ENCODE measurements around the gene CNPY4.
"Not testable (repeated sequence)": the region's sequence is repeated elsewhere in the genome, so short reads cannot be mapped to it uniquely, and the experiment has no call there.

CNPY4 gene

DNA sequence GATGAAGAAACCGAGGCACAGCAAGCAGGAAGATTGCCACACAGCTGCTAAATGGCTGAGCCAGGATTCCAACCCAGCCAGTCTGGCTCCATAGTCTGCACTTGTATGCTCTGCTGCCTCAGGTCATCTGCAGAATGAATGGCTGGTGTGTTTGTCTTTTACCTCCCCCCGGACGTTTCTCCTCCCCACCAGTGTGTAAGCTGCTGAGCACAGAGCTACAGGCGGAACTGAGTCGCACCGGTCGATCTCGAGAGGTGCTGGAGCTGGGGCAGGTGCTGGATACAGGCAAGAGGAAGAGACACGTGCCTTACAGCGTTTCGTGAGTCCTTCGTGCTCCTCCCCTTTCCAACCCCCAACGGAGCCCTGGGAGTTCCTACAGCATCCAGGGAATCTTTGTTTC lies 2.6 kb downstream of the CNPY4 start:
- FAIRE-seq: no peak

DNA sequence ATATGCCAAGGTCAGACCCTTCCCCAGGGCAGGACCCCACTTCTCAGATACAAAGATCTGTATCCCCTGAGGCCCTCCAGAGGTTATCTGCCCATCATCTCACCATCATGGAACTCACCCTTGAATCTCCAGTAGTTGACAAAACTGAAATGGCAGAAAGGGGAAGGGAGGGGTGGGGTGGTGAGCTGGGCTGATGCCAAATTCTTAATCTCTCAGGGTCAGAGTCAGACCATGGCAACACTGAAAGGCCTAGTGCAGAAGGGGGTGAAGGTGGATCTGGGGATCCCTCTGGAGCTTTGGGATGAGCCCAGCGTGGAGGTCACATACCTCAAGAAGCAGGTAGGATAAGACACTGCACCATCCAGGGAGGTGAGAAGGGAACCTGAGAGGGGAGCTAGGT lies 3.1 kb downstream of the CNPY4 start:
- no peak for FAIRE-seq

DNA sequence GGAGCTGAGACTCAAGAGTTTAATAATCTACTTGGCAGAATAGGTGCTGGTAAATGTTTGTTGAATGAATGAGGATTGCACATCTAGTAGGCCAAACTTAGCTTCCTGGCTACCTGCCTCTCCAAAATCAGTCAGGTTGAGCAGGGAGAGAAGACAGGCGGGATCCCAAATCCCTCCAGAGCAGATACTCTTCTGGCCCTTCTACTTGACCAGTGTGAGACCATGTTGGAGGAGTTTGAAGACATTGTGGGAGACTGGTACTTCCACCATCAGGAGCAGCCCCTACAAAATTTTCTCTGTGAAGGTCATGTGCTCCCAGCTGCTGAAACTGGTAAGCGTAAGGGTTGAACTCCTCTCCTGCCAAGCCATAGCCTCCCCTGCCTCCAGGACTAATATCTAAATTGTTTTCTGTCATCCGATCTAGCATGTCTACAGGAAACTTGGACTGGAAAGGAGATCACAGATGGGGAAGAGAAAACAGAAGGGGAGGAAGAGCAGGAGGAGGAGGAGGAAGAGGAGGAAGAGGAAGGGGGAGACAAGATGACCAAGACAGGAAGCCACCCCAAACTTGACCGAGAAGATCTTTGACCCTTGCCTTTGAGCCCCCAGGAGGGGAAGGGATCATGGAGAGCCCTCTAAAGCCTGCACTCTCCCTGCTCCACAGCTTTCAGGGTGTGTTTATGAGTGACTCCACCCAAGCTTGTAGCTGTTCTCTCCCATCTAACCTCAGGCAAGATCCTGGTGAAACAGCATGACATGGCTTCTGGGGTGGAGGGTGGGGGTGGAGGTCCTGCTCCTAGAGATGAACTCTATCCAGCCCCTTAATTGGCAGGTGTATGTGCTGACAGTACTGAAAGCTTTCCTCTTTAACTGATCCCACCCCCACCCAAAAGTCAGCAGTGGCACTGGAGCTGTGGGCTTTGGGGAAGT lies 5.1 kb downstream of the CNPY4 start:
- no peak for FAIRE-seq

DNA sequence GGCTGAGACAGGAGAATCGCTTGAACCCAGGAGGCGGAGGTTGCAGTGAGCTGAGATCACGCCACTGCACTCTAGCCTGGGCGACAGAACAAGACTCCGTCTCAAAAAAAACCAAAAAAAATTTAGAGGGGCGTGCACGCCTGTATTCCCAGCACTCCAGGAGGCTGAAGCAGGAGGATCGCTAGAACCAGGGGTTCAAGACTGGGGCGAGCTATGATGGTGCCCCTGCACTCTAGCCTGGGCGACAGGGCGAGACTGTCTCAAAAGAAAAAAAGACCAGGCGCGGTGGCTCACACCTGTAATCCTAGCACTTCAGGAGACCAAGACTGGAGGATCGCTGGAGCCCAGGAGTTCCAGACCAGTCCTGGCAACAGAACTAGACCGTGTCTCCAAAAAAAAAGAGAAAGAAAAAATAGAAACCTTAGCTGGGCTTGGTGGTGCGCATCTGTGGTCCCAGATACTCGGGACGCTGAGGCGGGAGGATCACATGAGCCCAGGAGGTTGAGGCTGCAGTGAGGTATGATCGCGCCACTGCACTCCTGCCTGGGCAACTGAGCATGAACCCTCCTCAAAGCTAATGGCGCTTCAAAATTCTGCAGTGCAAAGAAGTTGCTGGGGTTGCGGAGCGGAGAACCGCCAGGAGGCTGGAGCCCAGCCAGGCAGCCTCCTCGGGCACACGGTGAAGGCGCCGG lies 7.0 kb downstream of the CNPY4 start:
- FAIRE-seq: no peak

DNA sequence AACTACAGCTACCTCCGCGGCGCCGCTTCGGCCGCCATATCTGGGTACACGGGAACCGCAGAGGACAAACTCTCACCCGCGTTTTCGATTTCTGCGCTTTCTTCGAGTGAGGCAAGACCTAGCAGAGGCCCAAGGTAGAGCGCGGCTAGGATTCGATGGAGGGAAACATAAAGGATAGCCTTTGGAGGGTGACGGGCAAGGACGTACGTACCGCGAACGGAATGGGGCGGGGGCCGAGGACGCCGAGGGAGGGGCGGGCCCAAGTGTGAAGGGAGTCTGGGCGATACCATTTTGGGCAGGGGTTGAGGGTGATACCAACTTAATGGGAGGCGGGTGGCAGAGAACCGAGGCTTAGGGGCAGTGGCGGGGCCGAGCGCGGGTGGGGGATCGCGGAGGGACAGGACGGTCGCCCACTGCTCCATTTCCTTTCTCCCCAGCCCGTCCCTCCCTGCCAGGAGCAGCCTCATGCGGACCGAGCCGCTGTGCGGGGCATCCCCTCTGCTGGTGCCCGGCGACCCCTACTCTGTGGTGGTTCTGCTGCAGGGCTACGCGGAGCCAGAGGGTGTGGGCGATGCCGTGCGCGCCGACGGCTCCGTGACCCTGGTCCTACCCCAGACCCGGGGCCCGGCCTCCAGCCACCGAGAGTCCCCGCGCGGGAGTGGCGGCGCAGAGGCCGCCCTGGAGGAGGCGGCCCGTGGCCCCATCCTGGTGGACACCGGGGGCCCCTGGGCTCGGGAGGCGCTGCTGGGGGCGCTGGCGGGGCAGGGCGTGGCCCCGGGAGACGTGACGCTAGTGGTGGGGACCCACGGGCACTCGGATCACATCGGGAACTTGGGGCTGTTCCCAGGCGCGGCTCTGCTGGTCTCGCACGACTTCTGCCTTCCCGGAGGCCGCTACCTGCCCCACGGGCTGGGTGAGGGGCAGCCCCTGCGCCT lies 7.8 kb downstream of the CNPY4 start, which contains the start of gene MBLAC1:
Gene MBLAC1 (plus strand): TSS at position 37 of the 935 bp plus-strand sequence. CDS start 429 bp downstream, at position 466.
- FAIRE-seq: no peak

DNA sequence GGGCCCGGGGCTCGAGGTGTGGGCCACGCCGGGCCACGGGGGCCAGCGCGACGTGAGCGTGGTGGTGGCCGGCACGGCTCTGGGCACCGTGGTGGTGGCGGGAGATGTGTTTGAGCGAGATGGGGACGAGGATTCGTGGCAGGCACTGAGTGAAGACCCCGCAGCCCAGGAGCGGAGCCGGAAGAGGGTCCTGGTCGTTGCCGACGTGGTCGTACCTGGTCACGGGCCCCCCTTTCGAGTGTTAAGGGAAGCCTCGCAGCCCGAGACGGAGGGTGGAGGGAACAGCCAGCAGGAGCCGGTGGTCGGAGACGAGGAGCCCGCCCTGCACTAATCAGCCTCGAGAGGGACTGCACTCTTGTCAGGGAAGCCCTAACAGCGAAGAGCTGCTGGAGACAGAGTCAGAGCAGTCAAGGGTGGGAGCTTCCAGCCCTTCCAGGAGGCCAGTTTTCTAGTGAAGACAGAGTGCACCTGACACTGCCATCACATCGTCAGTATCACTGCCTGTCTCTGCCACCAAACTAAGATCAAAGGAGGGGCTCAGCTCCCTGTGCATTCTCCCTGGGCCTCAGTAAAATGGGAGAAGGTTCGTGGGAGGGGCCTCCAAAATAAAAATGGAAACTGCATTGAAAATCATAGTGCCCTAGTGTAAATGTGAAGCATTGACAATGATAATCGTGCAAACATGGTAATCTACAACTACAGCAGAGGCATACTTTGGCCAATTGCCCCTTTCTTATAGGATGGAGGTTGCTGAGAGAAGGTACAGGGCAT lies 8.6 kb downstream of the CNPY4 start:
- FAIRE-seq: no peak

DNA sequence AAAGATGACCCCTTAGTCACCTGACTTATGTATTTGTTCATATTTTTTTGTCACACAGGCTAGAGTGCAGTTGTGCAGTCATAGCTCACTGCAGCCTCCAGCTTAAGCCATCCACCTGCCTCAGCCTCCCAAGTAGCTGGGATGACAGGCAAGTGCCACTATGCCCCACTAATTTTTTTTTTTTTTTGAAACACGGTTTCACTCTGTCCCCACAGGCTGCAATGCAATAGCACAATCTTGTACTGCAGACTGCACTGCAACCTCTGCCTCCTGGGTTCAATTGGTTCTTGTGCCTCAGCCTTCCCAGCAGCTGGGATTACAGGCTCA lies 9.2 kb downstream of the CNPY4 start:
- FAIRE-seq: no peak

DNA sequence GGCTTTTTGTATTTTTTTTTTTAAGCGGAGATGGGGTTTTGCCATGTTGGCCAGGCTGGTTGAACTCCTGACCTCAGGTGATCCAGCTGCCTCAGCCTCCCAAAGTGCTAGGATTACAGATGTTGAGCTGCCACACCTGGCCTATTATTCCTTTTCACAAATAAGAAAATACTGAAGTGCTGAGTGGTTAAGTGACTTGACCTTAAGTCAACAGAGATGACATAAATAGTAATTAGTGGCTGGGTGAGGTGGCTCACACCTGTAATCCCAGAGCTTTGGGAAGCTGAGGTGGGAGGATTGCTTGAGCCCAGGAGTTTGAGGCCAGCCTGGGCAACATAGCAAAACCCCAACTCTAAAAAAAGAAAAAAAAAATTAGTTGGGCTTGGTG lies 10.8 kb downstream of the CNPY4 start:
- FAIRE-seq: not testable (repeated sequence)

DNA sequence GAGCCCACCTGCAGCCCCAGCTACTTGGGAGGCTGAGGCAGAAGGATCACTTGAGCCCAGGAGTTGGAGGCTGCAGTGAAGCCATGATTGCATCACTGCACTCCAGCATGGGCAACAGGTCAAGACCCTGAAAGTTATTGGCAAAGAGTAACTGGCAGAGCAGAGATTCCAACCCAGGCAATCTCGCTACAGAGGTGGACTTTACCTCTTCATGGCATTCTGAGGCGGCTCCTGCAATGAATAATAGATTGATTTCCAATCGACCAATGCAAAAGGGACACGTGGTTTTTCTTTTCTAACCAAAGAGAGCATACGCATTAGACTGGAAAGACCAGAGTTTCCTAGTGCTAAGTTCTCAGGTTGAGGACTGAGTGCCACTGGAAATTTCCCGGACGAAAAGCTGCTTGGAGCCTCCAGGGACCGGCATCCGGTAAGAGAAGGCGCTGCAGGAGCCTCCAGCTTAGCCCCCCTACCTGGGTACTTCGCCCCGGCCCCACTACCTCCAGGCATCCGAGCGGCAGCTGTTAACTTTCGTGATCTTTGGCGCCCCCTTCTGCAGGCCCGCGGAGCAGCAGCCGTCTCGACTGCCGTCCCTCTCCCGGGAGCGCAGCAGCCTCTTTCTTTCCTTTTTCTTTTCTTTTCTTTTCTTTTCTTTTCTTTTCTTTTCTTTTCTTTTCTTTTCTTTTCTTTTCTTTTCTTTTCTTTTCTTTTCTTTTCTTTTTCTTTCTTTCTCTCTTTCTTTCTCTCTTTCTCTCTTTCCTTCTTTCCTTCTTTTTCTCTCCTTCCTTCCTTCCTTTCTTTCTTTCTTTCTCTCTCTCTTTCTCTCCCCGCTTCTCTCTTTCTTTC lies 11.4 kb downstream of the CNPY4 start:
- no peak for FAIRE-seq

DNA sequence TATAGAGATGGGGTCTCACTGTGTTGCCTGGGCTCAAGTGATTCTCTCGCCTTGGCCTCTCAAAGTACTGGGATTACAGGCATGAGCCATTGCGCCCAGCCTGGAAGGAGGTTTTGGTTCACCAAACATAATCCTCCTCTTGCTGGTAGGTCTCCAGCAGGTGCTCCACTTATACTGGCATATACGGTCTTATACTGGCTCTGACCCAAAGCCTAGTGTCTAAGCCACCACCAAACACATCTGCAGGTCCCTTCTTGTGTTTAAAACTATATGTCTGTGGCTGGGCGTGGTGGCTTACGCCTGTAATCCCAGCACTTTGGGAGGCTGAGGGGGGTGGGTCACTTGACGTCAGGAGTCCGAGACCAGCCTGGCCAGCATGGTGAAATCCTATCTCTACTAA lies 12.7 kb downstream of the CNPY4 start:
- no peak for FAIRE-seq

DNA sequence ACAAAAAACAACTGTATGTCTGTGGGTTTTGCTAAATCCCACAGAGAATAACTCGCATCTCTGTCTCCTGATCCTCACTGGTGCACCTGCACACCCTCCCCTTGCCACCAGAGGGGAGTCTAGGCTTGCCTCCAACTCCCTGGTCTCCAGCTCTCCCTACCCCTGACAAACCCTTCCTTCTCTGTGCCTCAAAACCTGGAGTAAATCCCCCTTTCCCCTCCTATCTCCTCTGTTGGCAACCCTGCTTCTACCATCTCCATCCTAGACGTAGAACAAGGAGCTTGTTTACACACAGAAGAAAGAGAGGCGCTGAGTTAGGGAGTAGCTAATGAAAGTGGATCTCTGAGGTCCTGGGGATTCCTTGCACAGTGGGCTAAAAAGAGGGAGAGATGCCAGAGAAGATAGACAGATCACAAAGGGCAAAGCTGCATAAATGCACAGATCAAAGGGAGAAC lies 13.3 kb downstream of the CNPY4 start:
- FAIRE-seq: no peak

DNA sequence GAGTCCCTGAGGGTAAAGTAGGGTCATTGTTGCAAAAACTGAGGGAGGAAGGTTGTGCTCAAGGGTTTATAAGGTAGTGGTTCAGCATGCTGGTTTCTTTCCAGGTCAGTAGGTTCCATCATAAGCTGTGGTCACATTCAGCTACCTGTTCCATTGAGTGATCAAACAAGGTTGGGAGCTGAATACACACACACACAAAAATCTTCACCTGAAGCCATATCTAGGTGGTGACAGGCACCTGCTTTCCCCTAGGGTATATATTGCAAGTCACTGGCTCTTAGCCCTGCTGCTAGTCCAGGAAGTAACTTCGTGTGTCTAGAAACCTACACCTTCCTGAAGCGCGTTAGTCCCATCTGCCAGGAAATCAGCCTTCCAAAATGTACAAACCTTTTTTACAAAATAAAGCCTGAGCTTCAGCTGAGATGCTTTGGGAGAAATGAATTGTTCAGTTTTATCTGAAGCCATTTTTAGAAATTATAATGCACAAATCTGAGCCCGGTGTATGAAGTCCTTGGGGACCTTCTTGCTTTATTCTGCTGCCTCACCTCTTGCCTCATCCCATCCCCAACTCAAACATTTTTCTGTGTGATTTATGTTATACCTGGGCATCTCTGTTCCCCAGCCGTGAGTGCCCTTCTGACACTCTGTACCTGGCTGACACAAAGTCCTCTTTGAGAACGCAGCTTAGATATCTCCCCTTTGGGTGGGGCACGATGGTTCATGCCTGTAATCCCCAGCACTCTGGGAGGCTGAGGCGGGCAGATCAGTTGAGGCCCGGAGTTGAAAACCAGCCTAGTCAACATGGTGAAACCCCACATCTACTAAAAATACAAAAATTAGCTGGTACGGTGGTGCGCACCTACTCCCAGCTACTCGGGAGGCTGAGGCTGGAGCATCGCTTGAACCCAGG lies 18.7 kb downstream of the CNPY4 start:
- FAIRE-seq: no peak

DNA sequence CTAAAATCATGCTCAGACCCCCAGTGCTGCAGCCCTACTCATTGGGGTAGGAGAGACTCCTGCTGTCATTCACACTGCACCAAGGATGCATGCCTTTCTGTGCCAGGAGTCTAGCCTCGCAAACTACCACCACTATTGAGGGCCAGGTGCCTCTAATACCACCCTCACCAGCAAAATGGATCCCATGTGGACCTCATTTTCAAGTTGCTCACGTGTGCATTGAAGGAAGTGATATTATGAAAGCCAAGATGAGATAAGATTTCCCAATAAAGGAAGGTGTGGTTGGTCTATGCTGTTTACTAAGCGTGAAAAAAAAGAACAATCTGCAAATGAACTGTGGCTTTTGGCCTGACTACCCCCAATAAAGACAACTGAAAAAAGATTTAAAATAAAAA lies 22.1 kb downstream of the CNPY4 start:
- FAIRE-seq: no peak

DNA sequence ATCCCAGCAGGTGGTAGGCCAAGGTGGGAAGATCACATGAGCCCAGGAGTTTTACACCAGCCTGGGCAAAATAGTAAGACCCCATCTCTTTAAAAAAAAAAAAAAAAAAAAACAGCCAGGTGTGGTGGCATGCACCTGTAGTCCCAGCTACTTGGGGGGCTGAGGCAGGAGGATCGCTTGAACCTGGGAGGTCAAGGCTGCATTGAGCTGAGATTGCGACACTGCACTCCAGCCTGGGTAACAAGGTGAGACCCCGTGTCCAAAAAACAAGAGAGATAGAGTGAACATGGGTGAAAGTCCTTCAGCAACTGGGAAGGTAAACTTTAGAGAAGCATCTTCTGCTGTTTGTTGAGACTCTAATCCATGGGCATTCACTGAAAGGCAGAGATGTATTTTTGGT lies 23.0 kb downstream of the CNPY4 start:
- FAIRE-seq: no peak

DNA sequence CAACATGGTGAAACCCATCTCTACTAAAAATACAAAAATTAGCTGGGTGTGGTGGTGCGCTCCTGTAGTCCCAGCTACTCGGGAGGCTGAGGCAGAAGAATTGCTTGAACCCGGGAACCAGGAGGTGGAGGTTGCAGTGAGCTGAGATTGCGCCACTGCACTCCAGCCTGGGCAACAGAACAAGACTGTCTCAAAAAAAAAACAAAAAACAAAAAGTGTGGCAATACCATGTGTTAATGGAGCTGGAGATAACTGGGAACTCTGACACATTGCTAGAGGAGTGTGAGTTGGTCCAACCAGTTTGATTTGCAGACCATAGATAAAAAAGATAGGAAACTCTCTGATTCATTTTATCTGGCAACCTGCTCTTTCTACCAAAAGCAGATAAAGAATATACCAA lies 26.9 kb downstream of the CNPY4 start:
- FAIRE-seq: not testable (repeated sequence)

DNA sequence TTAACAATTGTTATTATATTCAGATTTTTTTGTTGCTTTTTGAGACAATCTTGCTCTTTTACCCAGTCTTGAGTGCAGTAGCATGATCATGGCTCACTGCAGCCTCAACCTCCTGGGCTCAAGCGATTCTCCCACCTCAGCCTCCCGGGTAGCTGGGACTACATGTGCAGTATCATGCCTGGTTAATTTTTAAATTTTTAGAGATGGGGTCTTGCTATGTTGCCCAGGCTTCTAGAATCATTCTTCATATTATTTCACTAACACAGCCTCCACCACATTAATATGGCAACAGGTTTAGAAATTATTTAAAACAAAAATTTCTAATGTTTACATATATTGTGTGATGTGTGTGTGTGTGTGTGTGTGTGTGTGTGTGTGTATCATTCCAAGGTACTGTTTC lies 27.8 kb downstream of the CNPY4 start:
- FAIRE-seq: no peak

DNA sequence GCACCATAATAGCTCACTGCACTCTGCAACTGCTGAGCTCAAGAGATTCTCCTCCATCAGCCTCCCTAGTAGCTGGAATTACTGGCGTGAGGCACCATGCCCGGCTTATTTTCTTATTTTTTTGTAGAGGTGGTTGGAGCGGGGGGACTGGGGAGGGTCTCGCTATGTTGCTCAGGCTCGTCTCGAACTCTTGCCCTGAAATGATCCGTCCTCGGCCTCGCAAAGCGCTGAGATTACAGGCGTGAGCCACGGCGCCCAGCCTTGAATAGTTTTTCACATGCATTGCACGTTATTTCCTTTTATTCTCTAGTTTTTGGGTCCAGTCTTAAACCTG lies 28.8 kb downstream of the CNPY4 start:
- no peak for FAIRE-seq

DNA sequence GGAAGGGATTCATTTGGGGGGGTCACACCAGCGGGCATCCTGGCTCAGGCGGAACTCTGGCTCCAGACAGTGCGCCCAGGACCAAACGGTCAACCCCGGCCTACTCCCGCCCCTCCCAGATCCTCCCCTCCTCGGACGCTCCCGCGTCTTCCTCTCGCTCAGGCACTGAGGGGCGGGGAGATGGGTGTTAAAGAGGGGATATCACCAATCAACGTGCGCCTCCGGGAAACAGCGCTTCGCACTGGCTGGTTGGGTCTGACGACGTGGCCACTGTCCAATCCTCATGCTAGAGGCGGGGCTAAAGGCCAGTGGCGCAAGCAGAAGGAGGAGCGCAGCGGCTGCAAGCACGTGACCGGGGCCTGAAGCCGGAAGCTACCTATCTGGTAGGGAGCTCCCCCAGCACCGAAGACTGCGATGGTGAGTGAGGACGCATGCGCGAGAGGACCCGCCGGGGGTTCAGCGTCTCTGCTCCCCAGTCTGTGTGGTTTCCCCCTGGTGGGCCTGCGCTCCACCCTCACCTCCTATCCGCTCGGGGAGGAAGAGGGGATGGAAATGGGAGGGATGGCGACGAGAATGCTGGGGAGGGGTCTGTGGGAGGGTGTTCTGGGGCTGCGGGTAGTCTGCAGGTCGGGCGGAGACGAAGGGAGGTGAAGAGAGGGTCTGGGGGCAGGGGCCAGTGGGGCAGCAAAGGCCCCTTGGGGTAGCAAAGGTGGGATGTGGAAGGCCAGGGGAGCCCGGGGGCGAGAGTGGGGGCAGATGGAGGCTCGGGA lies 29.3 kb downstream of the CNPY4 start, which contains the start of gene LAMTOR4:
Gene LAMTOR4 (plus strand): TSS at position 360 of the 770 bp plus-strand sequence. CDS start 55 bp downstream, at position 415.
- peak; percentile 5 for FAIRE-seq

DNA sequence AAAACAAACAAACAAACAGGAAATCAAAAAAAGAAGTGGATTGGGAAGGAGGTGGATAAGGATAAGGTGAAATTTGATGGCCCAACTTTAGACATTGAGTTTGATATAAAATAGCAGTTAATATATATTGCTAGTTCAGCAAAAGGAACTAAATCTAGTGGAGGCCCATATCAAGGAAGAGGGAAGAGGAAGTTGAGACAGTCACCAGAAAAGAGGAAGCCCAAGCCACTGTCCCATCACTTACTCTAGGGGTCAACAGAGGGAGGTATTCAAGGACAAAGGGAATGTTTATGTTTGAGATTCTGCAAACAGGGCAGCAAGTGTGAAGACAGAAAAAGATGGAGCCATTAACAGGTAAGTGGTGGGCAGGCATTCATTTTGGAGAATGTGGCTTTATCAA lies 33.0 kb downstream of the CNPY4 start:
- no peak for FAIRE-seq

Data from colon (tissue), 2 donors.